Anterior cingulate cortex (tissue), 58 donors: ENCODE measurements around the gene UNC13C.

Experiments used
- DNase-seq, 58 donors: peaks; one replicate each; lab custom pipeline; 2025; lab: John Stamatoyannopoulos, UW

UNC13C gene

DNA sequence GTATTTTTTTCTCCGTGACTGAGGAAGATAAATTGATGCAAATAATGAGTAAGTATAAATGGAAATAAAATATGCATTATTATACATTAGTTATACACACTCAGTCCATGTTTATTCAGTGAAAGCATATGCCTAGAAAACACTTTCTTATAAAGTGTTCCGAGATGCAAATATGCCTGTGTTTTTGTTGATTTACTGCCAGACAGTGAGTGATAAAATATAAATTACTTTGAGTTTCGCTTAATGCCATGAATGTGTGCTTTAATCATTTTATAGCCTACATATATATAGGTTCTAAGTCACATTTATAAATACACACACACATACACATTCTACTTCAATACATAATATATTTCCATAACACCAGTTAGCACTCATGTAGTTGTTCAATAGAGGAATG, 569.2 kb downstream of the UNC13C start:
- no peak for DNase-seq

DNA sequence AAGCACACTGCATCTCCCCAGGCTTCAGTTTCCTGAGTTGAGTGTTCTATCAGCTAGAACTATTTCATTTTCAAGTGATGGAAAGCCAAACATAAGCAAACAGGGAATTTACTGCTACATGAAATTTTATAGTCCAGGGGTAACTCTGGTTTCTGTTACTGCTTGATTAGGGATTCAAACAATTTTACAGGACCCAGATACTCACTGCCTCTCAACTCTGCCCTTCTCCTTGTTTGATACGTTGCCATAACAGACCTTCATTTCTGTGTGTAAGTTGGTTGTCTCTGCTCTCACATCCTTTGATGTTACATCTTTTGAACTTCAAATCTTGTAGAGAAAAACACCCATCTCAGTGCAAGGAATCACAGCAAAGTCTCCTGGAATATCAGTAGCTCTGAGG, 572.7 kb downstream of the UNC13C start:
- DNase-seq = no peak

GRCh38 chr15:54556231-54556630, 578.0 kb downstream of the UNC13C start:
- no peak for DNase-seq

GRCh38 chr15:54559405-54560069, 581.3 kb downstream of the UNC13C start:
- DNase-seq = peak in 2 of 58 donors; percentile 4 to 11

- no peak for DNase-seq
These were observed 582.2 kb downstream of the UNC13C start for GRCh38 chr15:54560417-54560816.

GRCh38 chr15:54564166-54564565, 585.9 kb downstream of the UNC13C start:
- no peak for DNase-seq

- no peak for DNase-seq
These were observed 588.4 kb downstream of the UNC13C start for GRCh38 chr15:54566654-54567053.

DNA sequence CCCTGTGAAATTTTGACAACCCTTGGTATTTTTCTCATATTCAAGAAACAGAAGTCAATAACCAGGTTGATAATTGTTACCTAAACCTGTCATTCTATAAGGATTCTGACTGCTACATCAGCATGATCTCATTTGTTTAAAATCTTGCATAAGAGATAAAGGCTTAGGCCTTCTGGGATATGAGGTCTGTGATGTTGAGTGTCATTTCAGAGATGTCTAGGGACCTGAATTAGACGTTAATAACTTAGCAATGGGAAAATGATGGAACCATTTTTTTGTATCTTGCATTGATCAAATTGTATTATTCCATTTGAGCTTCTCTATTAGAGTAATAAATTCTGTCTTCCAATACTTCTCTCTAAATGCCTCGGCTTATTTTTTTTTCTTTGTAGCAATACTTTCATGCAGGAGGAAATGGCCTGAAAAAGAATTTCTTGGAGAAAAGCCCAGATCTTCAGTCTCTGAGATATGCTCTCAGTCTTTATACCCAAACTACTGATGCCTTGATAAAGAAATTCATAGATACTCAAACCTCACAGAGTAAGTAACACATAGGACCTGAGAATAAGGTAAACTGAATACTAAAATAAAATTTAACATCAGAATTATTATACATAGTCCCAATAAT, 589.3 kb downstream of the UNC13C start:
- no peak for DNase-seq

DNA sequence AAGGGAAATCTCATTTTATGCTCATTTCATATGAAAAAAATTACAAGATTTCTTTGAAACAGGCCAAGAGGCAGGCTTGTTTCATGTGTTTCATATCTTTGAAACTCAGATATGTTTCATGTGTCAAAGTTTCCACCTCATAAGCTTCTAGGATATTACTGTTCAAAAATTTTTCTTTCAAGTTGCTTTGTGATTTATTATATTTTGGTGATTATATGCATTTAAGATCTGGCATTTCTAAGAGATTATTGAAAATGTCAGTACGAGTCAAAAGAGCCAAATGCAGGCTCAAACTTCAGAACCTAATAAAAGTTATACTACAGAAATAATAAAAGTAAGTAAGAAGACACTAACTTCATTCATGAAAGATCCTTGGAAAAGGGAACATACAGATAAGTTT, 590.1 kb downstream of the UNC13C start:
- DNase-seq = no peak

GRCh38 chr15:54571576-54571975, 593.3 kb downstream of the UNC13C start:
- no peak for DNase-seq

- DNase-seq = no peak
These were observed 597.3 kb downstream of the UNC13C start for GRCh38 chr15:54575586-54575985.

DNA sequence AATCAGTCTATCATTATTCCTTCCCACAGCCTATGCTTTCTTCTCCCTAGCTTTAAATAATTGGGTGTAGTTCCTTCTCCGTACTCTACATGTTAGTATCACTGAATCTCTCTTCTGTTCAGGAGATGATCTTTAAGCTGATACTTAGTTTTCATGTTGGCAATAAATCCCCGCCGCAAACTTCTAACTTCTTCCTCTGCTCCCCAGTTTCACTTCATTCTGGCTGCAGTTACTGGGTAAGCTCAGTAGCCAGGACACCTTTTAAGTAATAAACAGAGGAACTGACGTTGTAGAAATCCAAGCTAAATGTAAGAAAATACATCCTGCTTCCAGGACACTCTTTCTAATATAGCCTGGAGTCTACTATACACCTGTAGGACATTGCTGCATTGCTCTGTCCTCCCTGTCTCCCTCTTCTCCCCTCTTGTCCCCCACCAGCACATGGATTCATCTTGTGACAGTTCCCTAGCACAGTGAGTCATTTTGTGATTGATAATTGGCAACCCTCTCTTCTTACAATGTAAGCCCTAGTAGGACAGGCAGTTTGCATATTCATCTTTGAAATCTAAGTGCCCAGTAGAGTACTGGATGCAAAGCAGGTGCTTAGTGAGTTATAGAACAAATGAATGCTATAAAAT, 598.2 kb downstream of the UNC13C start:
- DNase-seq = peak in 1 of 58 donors; percentile 1

- no peak for DNase-seq
These were observed 599.4 kb downstream of the UNC13C start for GRCh38 chr15:54577476-54578250.

- DNase-seq = no peak
These were observed 601.6 kb downstream of the UNC13C start for GRCh38 chr15:54579855-54580254.

- no peak for DNase-seq
These were observed 602.4 kb downstream of the UNC13C start for GRCh38 chr15:54580643-54581042.

GRCh38 chr15:54582863-54583643, 604.8 kb downstream of the UNC13C start:
- DNase-seq = no peak

DNA sequence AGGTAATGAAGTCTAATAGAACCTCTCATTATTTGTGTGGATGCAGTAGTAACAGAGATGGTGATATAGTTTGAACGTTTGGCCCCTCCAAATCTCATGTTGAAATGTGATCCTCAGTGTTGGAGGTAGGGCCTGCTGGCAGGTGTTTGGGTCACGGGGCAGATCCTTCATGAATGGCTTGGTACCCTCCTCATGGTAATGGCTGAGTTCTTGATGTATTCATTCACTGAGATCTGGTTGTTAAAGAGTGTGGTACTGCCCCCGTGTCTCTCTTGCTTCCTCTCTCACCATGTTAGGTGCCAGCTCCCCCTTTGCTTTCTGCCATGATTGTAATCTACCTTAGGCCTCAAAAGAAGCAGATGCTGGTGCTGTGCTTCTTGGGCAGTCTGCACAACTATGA, 606.8 kb downstream of the UNC13C start:
- no peak for DNase-seq

DNA sequence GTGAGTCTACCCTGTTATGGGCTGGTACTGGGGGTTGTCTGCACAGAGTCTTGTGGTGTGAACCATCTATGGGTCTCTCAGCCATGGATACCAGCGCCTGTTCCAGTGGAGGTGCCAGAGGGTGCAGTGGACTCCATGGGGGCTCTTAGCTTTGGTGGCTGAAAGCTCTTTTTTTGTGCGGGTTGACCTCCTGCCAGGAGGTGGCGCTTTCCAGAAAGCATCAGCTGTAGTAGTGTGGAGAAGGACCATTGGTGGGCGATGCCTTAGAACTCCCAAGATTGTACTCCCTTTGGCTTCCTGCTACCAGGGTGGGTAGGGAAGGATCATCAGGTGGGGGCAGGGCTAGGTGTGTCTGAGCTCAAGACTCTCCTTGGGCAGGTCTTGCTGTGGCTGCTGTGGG, 615.9 kb downstream of the UNC13C start:
- no peak for DNase-seq

DNA sequence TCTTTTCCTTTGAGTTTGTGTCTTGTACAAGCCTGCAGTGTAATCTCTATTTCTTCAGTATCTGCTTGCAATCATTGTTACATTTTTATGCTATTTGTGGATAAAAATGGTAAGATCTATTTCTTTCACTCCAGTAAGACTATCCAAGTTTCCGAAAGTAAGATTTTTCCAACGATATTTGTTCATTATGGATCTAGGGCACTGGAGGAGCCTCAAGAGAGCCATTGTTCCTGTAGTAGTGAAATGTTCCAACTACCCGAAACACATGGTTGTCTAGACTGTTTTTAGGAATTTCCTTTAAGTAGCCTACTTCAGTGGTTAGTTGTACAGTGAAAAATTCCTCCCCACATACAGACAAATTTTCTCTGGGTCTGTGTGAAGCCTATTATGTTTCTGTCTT, 621.1 kb downstream of the UNC13C start:
- no peak for DNase-seq

- DNase-seq = no peak
These were observed 626.8 kb downstream of the UNC13C start for GRCh38 chr15:54605043-54605442.
